D721Med (cell line): ENCODE data around the gene MACF1.
"Not testable (repeated sequence)": the region's sequence is repeated elsewhere in the genome, so short reads cannot be mapped to it uniquely, and the experiment has no call there.

Experiments used
- DNase-seq: peaks from one replicate; pipeline ENCODE4 v3.0.0; 2011; ENCODE audit warnings: low spot score; ENCODE audit not compliant: insufficient read length
- FAIRE-seq: peaks from 2 replicates; lab custom pipeline; 2011; peaks lifted over from hg19 to GRCh38; lab: Jason Lieb, UNC
- TF ChIP-seq, protein P1 (sequence below): IDR thresholded peaks from 2 replicates; pipeline ENCODE4 v1.5.1; 2012; ENCODE audit warnings: mild to moderate bottlenecking, control low read depth; ENCODE audit not compliant: insufficient read depth; ENCODE audit errors: missing control alignments

Gene MACF1

DNA sequence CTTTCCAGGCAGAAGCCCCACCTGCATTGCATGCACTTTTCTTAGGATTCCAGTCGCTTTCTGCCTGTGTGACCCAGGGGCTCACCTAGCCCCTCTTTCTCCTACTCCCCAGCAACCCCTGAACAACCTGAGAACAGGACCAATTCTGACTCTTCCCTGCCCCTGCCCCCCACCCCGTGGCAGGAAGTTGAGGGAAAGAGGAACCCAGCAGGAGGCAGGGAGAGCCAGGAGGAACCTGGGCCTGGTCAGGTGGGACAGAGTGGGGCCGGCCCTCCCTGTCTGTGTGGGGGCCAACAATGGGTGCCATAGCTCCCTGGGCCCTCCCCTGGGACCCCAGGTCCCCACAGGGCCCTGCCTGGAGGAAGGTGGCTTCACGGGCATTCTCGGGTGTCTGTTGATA is 293.1 kb downstream of the MACF1 start:
- TF ChIP-seq, protein P1, sequence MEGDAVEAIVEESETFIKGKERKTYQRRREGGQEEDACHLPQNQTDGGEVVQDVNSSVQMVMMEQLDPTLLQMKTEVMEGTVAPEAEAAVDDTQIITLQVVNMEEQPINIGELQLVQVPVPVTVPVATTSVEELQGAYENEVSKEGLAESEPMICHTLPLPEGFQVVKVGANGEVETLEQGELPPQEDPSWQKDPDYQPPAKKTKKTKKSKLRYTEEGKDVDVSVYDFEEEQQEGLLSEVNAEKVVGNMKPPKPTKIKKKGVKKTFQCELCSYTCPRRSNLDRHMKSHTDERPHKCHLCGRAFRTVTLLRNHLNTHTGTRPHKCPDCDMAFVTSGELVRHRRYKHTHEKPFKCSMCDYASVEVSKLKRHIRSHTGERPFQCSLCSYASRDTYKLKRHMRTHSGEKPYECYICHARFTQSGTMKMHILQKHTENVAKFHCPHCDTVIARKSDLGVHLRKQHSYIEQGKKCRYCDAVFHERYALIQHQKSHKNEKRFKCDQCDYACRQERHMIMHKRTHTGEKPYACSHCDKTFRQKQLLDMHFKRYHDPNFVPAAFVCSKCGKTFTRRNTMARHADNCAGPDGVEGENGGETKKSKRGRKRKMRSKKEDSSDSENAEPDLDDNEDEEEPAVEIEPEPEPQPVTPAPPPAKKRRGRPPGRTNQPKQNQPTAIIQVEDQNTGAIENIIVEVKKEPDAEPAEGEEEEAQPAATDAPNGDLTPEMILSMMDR: no peak
- FAIRE-seq: no peak
- DNase-seq: no peak

DNA sequence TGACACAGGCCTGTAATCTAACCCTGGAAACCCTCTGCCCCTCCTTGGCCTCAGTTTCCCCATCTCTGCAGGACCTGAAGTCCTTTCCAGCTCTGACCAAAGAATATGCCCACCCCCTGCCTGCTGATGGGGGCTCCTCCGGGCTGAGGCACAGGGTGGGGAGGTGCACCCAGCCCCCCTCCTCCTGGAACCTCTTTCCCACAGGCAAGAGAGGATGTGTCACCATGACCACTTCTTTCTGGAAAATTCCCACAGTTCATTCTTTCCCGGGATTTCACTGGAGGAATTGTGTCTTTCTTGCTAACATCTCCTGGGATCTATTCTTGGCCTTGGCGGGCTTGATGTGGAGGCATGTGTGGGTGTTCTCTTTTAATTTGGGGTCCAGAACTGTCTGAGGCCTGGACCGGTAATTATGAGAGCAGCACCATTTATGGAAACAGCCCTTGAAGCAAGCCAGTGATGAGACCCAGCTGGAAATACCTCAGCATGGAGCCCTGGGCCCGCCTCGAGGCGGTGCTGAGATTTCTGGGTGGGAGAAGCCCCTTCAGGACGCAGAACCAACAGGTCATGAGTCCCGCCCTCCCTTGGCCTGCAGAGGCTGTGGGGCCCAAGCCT is 293.7 kb downstream of the MACF1 start:
- not testable (repeated sequence) for FAIRE-seq

DNA sequence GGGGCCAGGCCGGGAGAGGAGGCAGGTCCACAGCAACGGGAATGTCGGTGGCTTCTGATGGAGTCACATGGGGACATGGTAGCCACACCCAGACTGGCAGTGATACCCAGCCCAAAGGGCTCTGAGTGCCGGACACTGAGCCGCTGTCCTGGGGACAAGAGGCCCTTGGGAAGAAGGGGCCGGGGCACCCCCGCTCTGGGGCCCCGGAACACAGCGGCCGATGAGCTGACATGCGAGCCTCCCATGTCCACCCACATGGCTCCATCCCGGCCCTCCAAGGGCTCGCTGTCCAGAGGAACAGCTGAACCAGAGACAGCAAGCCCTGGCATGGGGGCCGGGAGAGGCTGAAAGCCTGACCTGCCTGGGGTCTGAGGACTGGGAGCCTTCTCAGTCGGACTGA is 294.3 kb downstream of the MACF1 start:
- not testable (repeated sequence) for DNase-seq, FAIRE-seq

More for the DNA sequence above, 293.7 kb downstream of the MACF1 start:
- DNase-seq: not testable (repeated sequence)

DNA sequence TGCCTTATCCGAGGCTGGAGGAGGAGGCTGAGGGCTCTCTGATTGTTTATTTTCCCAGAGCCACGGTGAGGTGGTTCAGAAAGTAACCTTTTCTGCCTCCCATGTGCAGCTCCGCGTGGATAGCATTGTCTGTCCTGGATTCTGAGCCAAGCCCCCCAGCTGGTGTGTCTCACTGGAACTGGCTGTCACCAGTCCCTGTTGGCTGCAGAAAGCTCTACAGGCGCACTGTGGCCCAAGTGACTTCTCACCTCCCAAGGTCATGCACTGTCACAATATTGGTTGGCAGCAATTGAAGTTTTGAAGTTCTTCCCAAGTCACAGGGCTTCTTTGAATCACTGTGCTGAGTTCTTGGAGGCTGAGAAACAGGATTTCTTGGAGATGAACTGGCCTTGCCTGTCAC is 295.2 kb downstream of the MACF1 start:
- TF ChIP-seq, protein P1: no peak
- DNase-seq (no peak), FAIRE-seq (no peak)

DNA sequence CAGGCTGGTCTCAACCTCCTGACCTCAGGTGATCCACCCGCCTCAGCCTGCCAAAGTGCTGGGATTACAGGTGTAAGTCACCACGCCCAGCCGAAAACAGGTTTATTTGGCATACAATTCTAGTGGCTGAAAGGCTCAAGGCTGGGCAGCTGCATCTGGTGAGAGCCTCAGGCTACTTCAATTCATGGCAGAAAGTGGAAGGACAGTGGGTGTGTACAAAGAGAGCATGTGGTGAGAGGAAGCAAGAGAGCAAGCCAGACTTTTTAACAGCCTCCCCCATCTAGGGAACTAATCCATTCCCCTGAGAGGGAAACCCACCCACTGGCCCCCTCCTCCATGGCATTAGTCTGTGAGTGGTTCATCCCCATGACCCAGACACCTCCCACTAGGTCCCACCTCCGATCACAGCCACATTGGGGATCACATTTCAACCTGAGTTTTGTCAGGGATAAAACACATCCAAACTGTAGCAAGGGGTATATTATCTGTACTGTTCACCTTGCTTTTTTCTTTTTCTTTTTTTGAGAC is 296.4 kb downstream of the MACF1 start:
- TF ChIP-seq, protein P1: no peak
- DNase-seq: no peak
- no peak for FAIRE-seq

DNA sequence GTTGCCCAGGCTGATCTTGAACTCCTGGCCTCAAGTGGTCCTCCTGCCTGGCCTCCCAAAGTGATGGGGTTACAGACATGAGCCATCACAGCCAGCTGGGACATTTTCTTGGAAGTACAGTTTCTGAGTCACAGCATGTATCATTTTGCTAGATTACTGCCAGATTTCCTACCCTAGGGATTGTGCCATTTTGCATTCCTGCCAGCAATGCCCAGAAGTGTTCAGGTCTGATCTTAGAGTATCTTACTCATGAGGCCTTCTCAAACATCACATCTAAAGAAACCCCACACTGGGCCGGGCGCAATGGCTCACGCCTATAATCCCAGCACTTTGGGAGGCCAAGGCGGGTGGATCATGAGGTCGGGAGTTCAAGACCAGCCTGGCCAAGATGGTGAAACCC is 297.2 kb downstream of the MACF1 start:
- TF ChIP-seq, protein P1: no peak
- DNase-seq (no peak), FAIRE-seq (no peak)

DNA sequence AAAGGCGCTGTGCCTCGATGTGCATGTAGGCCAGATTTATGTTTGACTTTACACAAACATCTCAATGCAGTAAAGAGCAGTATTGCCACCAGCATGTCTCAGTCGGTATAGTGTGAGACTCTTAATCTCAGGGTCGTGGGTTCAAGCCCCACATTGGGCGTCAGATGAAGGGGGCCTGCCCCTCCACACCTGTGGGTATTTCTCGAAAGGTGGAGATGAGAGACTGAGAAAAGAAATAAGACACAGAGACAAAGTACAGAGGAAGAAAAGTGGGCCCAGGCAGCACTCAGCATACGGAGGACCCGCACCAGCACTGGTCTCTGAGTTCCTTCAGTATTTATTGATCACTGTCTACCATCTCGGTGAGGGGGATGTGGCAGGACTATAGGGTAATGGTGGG is 299.9 kb downstream of the MACF1 start:
- not testable (repeated sequence) for FAIRE-seq

DNA sequence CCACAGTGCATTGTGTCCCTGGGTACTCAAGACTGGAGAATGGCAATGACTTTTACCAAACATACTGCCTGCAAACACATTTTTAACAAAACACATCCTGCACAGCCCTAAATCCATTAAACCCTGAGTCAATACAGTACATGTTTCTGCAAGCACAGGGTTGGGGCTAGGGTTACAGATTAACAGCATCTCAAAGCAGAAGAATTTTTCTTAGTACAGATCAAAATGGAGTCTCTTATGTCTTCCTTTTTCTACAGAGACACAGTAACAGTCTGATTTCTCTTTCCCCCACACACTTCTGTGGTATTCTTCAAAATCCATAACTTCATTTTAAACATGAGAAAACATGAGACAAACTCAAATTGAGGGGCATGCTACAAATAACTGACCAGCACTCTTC is 300.8 kb downstream of the MACF1 start:
- TF ChIP-seq, protein P1: no peak
- DNase-seq: no peak
- FAIRE-seq: no peak

More for the DNA sequence above, 299.9 kb downstream of the MACF1 start:
- not testable (repeated sequence) for DNase-seq
